ENCODE results near the gene GPR173. TPM values are rescaled to one million over a fixed set of nuclear protein-coding genes. Genes with fewer than 3 reads are reported as not detected.

GPR173 gene
- total RNA-seq, 1 experiment from 2014 or later: 3.4 TPM

DNA sequence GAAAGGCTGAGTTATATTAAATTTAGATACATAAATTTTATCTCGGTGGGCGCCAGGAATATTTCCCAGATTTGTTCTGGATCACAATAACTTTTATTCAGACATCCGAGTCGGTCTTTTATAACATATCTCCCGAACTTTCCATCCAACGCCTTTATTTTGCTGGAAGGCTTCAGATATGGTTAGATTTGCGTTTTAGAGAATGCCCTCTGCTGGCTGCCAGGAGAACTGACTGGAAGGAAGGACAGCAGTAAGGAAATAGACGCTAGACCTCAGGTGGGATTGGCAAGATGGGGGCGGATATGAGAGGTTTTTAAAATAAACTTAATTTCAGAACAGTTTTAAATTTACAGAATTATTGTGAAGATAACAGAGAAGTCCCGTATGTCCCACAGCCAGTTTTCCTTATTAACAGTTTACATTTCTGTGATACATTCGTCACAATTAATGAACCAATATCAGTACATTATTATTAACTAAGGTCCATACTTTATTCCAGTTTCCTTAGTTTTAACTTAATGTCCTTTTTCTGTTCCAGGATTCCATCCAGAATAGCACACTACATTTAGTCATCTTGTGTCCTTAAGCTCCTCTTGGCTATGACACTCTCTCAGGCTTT, 40.7 kb downstream of the GPR173 start:
- DNase-seq: peak; percentile 72
- H3K4me3 ChIP-seq (ENCODE audit: insufficient read depth, low read depth, low read length): peak overlapping the region; percentile 50
- no peaks in the 10 kb centered on the region for H3K27me3 ChIP-seq (ENCODE audit: control insufficient read depth, insufficient read depth, low read length)
- H3K36me3 ChIP-seq (replicated peaks; ENCODE audit: control insufficient read depth, insufficient read depth, low read length): peaks cover 2% of the 10 kb centered on the region

DNA sequence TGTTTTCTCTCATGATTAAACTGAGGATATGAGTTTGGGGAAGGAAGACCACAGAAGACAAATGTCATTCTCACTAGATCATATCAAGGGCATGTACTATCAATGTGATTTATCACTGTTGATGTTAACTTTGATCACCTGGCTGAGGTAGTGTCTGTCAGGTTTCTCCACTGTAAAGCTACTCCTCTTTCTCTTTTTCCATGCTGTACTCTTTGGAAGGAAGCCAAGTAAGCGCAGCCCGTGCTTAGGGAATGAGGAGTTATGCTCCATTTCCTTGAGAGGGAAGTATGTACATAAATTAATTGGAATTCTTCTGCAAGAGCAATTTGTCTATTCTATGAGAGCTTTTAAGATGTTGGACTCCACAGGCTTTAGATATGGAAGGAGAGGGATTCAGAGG, 41.3 kb downstream of the GPR173 start:
- no peak for DNase-seq
- H3K4me3 ChIP-seq (ENCODE audit: insufficient read depth, low read depth, low read length): no peak overlapping the region

DNA sequence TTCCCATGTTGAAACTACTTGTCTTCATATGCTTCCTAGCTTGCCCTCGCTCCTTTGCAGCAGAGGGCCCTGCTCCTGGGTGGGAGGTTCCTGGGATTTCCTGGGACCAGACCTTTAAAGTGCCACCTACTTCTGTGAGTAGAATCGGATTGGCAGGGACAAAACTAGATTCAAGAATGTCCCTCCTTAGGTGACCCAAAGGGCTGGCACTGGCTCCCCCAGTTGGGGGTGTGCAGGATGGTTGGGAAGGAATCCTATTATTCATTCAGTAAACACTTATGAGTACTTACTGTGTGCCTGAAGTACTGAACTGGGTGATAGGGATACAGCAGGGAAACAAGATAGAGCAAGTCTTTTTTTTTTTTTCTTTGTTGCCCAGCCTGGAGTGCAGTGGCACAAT, 42.8 kb downstream of the GPR173 start:
- H3K4me3 ChIP-seq (ENCODE audit: insufficient read depth, low read depth, low read length): no peak overlapping the region
- H3K27me3 ChIP-seq (ENCODE audit: control insufficient read depth, insufficient read depth, low read length): no peaks in the 10 kb centered on the region
- DNase-seq: no peak
- no peaks in the 10 kb centered on the region; the same call in 1 of the 2 replicates for H3K36me3 ChIP-seq (replicated peaks; ENCODE audit: control insufficient read depth, insufficient read depth, low read length)

More for the DNA sequence above, 41.3 kb downstream of the GPR173 start:
- no peaks in the 10 kb centered on the region for H3K27me3 ChIP-seq (ENCODE audit: control insufficient read depth, insufficient read depth, low read length)
- peaks cover 2% of the 10 kb centered on the region for H3K36me3 ChIP-seq (replicated peaks; ENCODE audit: control insufficient read depth, insufficient read depth, low read length)

DNA sequence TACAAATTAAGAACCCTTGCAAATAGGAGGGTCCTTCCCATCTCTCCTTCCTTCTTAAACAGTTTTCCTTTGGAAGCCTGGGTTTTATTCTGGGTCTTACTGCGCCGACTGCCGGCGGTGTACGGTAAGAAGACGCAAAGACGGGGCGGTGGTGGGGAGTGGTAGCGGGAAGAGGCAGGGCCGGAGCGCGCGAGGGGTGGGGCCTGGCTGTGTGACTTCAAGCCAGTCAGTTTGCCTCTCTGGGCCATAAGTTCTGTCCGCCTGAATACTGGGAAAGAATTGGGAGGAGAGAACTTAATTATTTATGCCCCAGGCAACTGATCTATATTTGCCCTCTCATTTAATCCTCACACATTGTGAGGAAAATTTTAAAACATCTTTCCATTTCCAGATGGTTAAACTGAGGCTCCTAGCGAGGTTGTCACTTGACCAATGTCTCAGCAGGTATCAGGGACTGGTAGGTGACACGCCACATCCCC, 44.6 kb downstream of the GPR173 start:
- Histone ChIP-seq H3K36me3 (replicated peaks; ENCODE audit: control insufficient read depth, insufficient read depth, low read length) (no peaks in the 10 kb centered on the region), H3K4me3 (ENCODE audit: insufficient read depth, low read depth, low read length) (peak overlapping the region; percentile 39), H3K27me3 (ENCODE audit: control insufficient read depth, insufficient read depth, low read length) (no peaks in the 10 kb centered on the region)
- DNase-seq: peak; percentile 82

DNA sequence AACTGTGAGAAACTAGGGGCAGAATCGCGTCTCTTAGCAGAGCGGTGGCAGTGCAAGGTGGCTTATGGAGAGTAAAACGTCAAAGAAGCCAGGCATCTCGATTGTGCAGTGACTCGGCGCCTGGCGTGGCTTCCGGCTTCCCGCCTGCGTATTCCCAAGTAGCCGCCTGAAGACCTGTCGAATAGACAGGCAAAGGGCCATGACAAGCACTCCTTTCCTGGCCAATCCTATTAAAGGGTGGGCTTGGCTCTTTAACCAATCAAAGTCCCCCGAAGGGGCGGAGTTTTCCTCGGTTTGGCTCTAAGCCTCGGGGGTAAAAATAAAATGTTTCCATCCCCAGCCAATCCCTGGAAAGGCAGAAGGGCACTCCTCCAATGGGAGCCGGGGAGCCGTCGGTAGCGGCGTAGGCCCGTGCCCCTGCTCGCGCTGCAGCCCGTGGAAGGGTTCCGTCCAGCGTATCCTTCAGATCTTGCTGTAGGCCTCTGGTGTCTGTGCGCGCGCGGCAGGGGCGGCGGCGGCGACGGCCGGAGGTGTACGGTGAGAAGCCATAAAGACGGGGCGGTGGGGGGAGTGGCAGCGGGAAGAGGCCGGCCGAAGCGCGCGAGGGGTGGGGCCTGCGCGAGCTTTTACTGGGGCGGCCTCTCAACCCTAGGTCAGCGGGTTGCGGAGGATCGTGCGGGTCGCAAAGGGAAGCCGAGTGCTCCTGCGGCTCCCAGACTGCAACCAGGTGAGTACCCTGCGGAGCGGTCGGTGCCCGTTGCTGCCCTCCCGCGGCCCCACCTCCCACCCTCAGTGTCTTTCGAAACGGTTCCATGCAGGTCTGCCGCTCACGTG, 45.4 kb downstream of the GPR173 start, which contains the start of gene KANTR:
Gene KANTR, plus strand, starts transcription at position 395 of the 834 bp plus-strand sequence. CDS start 30,131 bp downstream, outside the sequence.
- Histone ChIP-seq H3K27me3 (ENCODE audit: control insufficient read depth, insufficient read depth, low read length) (no peaks in the 10 kb centered on the region), H3K36me3 (replicated peaks; ENCODE audit: control insufficient read depth, insufficient read depth, low read length) (no peaks in the 10 kb centered on the region), H3K4me3 (ENCODE audit: insufficient read depth, low read depth, low read length) (peak within 1 kb of the TSS; percentile 76)
- DNase-seq: peak; percentile 91

DNA sequence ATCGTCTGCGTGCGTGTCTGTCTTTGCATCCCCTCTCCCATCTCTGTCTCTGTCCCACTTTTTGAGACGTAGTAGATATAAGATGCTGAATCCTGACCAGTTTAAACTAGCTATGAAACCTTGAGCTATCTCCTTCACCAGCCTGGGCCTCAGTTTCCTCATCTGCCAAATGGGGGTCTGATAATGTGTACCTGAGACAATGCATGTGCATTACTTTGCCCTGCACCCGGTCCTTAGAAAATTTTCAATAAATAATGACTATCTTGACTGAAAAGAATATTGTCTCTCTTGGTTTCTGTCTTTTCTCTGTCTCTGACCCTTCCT, 46.0 kb downstream of the GPR173 start:
- DNase-seq: no peak
- Histone ChIP-seq H3K27me3 (ENCODE audit: control insufficient read depth, insufficient read depth, low read length) (no peaks in the 10 kb centered on the region), H3K36me3 (replicated peaks; ENCODE audit: control insufficient read depth, insufficient read depth, low read length) (no peaks in the 10 kb centered on the region), H3K4me3 (ENCODE audit: insufficient read depth, low read depth, low read length) (peak overlapping the region; percentile 76)

DNA sequence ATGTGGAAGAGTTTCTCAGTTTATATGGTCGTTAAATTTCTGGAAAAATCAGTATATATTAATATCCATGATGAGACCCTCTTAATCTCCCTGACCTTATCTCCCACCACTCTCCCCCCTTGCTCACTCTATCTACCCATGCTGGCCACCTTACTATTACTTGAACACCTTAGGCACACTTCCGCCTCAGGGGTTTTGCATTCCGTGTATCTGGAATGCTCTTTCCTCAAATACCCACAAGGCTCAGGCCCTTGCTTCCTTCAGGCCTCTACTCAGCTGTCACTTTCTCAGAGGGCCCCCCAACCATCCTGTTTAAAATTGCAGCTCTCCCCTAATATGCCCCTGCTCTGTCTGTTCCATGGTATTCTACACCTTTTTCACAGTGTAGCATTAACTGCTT, 47.2 kb downstream of the GPR173 start:
- DNase-seq: no peak
- Histone ChIP-seq H3K27me3 (ENCODE audit: control insufficient read depth, insufficient read depth, low read length) (no peaks in the 10 kb centered on the region), H3K4me3 (ENCODE audit: insufficient read depth, low read depth, low read length) (no peak overlapping the region), H3K36me3 (replicated peaks; ENCODE audit: control insufficient read depth, insufficient read depth, low read length) (no peaks in the 10 kb centered on the region)

DNA sequence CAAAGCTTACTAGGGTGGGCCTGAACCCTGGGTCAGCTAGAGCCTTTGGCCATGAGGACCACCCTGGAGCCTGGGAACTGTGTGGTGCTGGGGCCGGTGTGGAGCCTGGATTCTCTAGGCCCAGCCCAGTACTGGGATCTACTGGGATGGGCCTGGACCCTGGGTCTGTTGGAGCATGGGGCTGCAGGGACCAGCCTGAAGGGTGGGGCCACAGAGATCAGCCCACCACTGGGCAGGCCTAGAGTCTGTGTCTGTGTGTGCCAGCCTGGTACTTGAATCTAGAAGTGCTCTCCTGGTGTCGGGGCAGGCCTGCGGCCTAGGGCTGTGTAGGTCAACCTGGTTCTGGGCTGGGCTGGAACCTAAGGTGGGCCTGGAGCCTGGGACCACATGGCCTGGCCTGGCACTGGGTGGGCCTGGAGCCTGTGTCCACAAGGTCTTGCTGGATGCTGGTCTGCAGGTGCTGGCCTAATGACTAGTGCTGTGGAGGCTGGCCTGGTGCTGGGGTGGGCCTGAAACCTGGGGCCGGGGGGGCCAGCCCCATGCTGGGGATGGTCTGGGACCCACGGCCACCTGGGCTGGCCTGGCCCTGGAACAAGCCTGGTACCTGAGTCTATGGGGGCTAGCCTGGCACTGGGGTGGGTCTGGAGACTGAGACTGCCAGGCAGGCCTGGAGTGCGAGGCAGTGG, 66.4 kb downstream of the GPR173 start:
- peak; percentile 22 for DNase-seq
- H3K36me3 ChIP-seq (replicated peaks; ENCODE audit: control insufficient read depth, insufficient read depth, low read length): no peaks in the 10 kb centered on the region
- no peaks in the 10 kb centered on the region for H3K27me3 ChIP-seq (ENCODE audit: control insufficient read depth, insufficient read depth, low read length)
- no peak overlapping the region for H3K4me3 ChIP-seq (ENCODE audit: insufficient read depth, low read depth, low read length)

DNA sequence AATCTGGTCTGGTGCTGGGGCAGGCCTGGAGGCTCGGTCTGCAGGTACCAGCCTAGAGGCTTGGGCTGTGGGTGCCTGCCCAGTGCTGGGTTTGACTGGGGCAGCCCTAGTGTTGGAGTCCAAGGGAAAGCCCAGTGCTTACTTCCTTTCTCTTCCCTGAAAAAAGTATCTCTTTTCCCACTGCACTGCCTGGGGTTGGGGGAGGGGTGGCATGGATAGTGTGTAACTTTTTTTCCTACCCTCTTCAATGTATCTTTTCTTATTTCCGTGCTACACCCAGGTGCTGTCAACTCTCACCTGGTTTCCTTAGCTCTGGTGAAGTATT, 66.9 kb downstream of the GPR173 start:
- no peak for DNase-seq
- Histone ChIP-seq H3K36me3 (replicated peaks; ENCODE audit: control insufficient read depth, insufficient read depth, low read length) (no peaks in the 10 kb centered on the region), H3K27me3 (ENCODE audit: control insufficient read depth, insufficient read depth, low read length) (no peaks in the 10 kb centered on the region), H3K4me3 (ENCODE audit: insufficient read depth, low read depth, low read length) (no peak overlapping the region)

DNA sequence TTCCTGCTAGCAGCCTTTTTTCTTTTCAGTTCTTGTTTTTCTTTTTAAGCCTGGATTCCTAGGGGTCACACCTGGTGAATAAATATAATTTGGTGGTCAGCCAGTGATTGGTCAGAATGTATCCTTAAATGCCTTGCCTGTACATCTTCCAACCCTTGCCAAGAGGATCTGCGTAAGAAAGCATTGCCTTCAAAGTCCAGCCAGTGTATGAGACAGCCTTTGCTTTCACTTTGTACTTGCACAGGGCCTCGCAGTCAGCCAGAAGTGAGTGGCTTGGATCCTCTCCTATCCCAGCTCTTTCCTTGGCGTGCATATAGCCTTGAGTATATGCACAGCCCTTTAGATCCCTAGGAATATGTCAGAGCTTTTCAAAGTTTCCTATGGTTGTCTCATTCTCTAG, 67.5 kb downstream of the GPR173 start:
- Histone ChIP-seq H3K27me3 (ENCODE audit: control insufficient read depth, insufficient read depth, low read length) (no peaks in the 10 kb centered on the region), H3K4me3 (ENCODE audit: insufficient read depth, low read depth, low read length) (no peak overlapping the region), H3K36me3 (replicated peaks; ENCODE audit: control insufficient read depth, insufficient read depth, low read length) (no peaks in the 10 kb centered on the region)
- DNase-seq: no peak

DNA sequence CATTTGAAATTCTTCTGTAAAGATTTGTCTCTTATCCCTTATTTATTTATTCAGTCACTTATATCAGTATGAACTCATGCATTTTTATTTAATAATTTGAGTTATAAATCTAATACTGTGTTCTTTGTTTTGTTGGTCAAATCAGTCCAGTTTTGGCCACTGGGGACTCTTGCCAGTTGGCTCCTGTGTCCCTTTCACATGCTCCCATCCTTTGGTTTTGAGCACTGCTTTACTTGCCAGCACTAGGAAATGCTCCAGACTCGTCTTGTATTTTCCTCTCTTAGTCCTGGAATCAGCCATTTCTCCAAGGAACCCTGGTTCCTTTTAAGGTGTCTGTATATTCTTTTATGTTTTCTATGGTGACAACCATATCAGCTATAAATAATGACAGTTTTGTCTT, 73.4 kb downstream of the GPR173 start:
- Histone ChIP-seq H3K4me3 (ENCODE audit: insufficient read depth, low read depth, low read length) (no peak overlapping the region), H3K27me3 (ENCODE audit: control insufficient read depth, insufficient read depth, low read length) (no peaks in the 10 kb centered on the region), H3K36me3 (replicated peaks; ENCODE audit: control insufficient read depth, insufficient read depth, low read length) (no peaks in the 10 kb centered on the region)
- no peak for DNase-seq

DNA sequence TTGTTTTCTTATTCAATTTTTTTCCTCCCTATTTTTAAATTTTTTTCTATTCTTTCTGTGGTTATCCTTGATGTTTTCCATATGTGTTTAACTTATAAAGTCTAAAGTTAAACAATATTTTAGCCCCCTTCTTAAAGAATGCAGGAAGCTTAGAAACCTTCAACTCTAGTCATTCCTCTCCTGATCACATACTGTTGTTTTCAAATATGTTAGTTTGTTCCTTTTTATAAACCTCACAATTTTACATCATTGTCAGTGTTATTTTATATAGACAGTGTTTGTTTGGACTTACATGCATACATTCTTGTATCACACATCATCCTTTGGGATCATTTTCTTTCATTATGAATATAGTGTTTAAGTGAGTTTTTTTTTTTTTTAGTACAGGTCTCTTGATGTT, 76.9 kb downstream of the GPR173 start:
- Histone ChIP-seq H3K27me3 (ENCODE audit: control insufficient read depth, insufficient read depth, low read length) (no peaks in the 10 kb centered on the region), H3K36me3 (replicated peaks; ENCODE audit: control insufficient read depth, insufficient read depth, low read length) (no peaks in the 10 kb centered on the region), H3K4me3 (ENCODE audit: insufficient read depth, low read depth, low read length) (no peak overlapping the region)
- DNase-seq: no peak

DNA sequence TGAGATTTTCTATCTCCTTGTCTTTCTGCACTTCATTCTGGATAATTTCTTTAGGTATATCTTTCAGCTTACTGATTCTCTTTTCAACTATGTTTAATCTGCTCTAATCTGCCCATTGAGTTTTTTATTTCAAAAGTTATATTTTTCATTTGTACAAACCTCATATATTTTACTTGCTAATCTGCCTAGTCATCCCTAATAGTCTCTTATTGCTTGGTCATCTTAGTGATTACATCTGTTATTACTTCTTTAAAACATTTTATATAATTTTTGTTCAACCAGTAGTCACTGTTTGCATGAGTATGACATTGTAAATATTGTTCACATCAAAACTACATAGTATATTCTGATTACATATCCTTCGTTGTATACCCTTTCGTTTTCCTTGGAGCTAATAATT, 77.8 kb downstream of the GPR173 start:
- no peak overlapping the region for H3K4me3 ChIP-seq (ENCODE audit: insufficient read depth, low read depth, low read length)
- no peaks in the 10 kb centered on the region for H3K36me3 ChIP-seq (replicated peaks; ENCODE audit: control insufficient read depth, insufficient read depth, low read length)
- H3K27me3 ChIP-seq (ENCODE audit: control insufficient read depth, insufficient read depth, low read length): no peaks in the 10 kb centered on the region
- DNase-seq: no peak

DNA sequence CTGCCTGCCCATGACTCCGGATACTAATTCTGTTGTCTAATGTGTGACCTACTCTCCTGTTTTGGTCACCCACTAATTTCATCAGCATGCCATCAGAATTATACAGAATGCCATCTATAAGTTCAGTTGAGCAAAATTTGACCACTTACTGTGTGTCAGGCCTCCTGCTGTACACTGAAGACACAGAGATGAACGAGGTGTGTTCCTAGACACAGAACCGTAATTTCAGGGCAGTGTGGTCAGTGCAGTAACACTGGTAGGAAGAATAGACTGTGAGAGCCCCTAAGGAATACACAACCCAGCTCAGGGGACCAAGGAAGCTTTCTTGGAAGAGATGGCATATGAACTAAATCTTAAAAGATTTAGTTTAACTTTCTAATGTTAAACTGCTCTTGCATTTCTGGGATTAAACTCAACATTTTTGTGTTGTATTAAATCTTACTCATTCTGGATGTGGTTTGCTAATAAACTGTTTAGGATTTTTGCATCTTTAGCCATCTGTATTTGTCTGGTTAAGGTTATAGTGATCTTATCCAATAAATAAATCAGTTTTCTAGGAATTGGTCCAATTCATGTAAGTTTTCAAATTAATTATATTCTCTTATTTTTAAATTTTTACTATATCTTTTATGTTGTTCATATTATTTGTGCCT, 79.6 kb downstream of the GPR173 start:
- no peak for DNase-seq
- Histone ChIP-seq H3K4me3 (ENCODE audit: insufficient read depth, low read depth, low read length) (no peak overlapping the region), H3K27me3 (ENCODE audit: control insufficient read depth, insufficient read depth, low read length) (no peaks in the 10 kb centered on the region), H3K36me3 (replicated peaks; ENCODE audit: control insufficient read depth, insufficient read depth, low read length) (no peaks in the 10 kb centered on the region)

All from H7 (cell line).